Endothelial cell of umbilical vein (primary cell): ENCODE measurements around the gene MAPKBP1. TPM values are rescaled to one million over a fixed set of nuclear protein-coding genes. Genes with fewer than 3 reads are reported as not detected.

Experiments used
- BruUV-seq: library from RNA; stranded (reverse); fragments of 400-500 nt; replicated peaks from 2 replicates; lab custom pipeline; 2021; lab: Mats Ljungman, UMichigan
- CTCF ChIA-PET: fragments of 300-600, 350-600 bp; sonication (Branson Sonifier 250); formaldehyde crosslinking; loops from one replicate; lab custom pipeline; 2021; ENCODE audit warnings: antibody characterized with exemption, inconsistent platforms; lab: Charles Lee
- POLR2A ChIA-PET: fragments of 300-600, 350-600 bp; sonication (Branson Sonifier 250); formaldehyde crosslinking; loops from one replicate; lab custom pipeline; 2021; ENCODE audit warnings: antibody characterized with exemption, inconsistent platforms; lab: Charles Lee
- DNase-seq: peaks from one replicate; pipeline ENCODE4 v3.0.0-alpha.2; 2011; ENCODE audit warnings: low read depth, low spot score
- FAIRE-seq: peaks from 2 replicates; lab custom pipeline; 2011; peaks lifted over from hg19 to GRCh38; lab: Jason Lieb, UNC
- H2AFZ ChIP-seq: 2 replicates; pipeline ENCODE4 v1.6.0; 2012; ENCODE audit warnings: low read depth, low read length, control low read depth, inconsistent platforms
- H3K27ac ChIP-seq: 2 replicates; pipeline ENCODE4 v1.5.1; 2011; ENCODE audit warnings: low read depth, mild to moderate bottlenecking, control low read depth, low read length, moderate library complexity; ENCODE audit not compliant: insufficient read depth
- H3K27me3 ChIP-seq, 2 experiments: 2 replicates each; pipeline versions ENCODE4 v1.6.0 to v1.6.1; 2011; ENCODE audit warnings: low read length in 2 of 2, mixed read lengths in 1 of 2; ENCODE audit not compliant: control insufficient read depth in 2 of 2, insufficient read depth in 2 of 2
- H3K36me3 ChIP-seq, 2 experiments: 2 replicates in 1 of 2; 3 replicates in 1 of 2; pipeline ENCODE4 v1.5.1; 2011; ENCODE audit warnings: low read length in 2 of 2, mild to moderate bottlenecking in 1 of 2, moderate library complexity in 1 of 2; ENCODE audit not compliant: control insufficient read depth in 2 of 2, insufficient read depth in 2 of 2; ENCODE audit errors: extremely low read depth in 1 of 2
- H3K4me1 ChIP-seq: 3 replicates; pipeline ENCODE4 v1.5.1; 2011; ENCODE audit warnings: mild to moderate bottlenecking, low read length; ENCODE audit not compliant: control insufficient read depth, insufficient read depth; ENCODE audit errors: extremely low read depth
- H3K4me2 ChIP-seq: 2 replicates; pipeline ENCODE4 v1.6.1; 2011; ENCODE audit warnings: low read length, control low read depth, mixed read lengths; ENCODE audit not compliant: insufficient read depth
- H3K4me3 ChIP-seq, 3 experiments: fragments of 200-600 bp in 1 of 3; sonication (generic), shearing (Covaris generic) in 1 of 3; replicated peaks in 1 of 3; 2 replicates each; pipeline ENCODE4 v1.5.1; 2011 to 2016; ENCODE audit warnings: control low read depth in 3 of 3, low read length in 3 of 3, mild to moderate bottlenecking in 2 of 3, inconsistent platforms in 1 of 3, low read depth in 1 of 3, moderate library complexity in 1 of 3; ENCODE audit not compliant: insufficient read depth in 1 of 3
- H3K79me2 ChIP-seq: 2 replicates; pipeline ENCODE4 v1.6.0; 2012; ENCODE audit warnings: low read length, inconsistent platforms; ENCODE audit not compliant: control insufficient read depth, insufficient read depth
- H3K9ac ChIP-seq: replicated peaks from 2 replicates; pipeline ENCODE3; 2011; ENCODE audit warnings: low read length, control low read depth; ENCODE audit not compliant: insufficient read depth; ENCODE audit errors: extremely low read depth
- H3K9me1 ChIP-seq: replicated peaks from 3 replicates; pipeline ENCODE4 v1.6.0; 2011; ENCODE audit warnings: mild to moderate bottlenecking, low read length; ENCODE audit not compliant: control insufficient read depth, insufficient read depth; ENCODE audit errors: extremely low read depth
- H3K9me3 ChIP-seq: replicated peaks from 2 replicates; pipeline ENCODE4 v1.5.1; 2012; ENCODE audit warnings: low read length, inconsistent platforms; ENCODE audit not compliant: control insufficient read depth, insufficient read depth
- H4K20me1 ChIP-seq: replicated peaks from 2 replicates; pipeline ENCODE3; 2011; ENCODE audit warnings: mild to moderate bottlenecking, low read length; ENCODE audit not compliant: control insufficient read depth, insufficient read depth; ENCODE audit errors: extremely low read depth
- EZH2 ChIP-seq: IDR thresholded peaks from 2 replicates; pipeline ENCODE4 v1.6.1; 2012; ENCODE audit warnings: borderline replicate concordance, low read depth, mild to moderate bottlenecking, moderate library complexity, low read length, inconsistent platforms; ENCODE audit not compliant: severe bottlenecking
- FOS ChIP-seq: IDR thresholded peaks from 2 replicates; pipeline ENCODE4 v1.6.1; 2011; ENCODE audit warnings: mild to moderate bottlenecking, low read length, moderate library complexity, borderline replicate concordance; ENCODE audit not compliant: insufficient read depth
- GATA2 ChIP-seq: IDR thresholded peaks from 2 replicates; pipeline ENCODE4 v1.7.0; 2011; ENCODE audit warnings: low read depth, mild to moderate bottlenecking, moderate library complexity, mixed read lengths, low read length; ENCODE audit not compliant: insufficient read length, insufficient read depth
- JUN ChIP-seq: IDR thresholded peaks from 2 replicates; pipeline ENCODE4 v1.6.1; 2011; ENCODE audit warnings: borderline replicate concordance, low read depth; ENCODE audit not compliant: insufficient read length, insufficient read depth
- MYC ChIP-seq: IDR thresholded peaks from one replicate; pipeline ENCODE4 v1.6.1; 2011; ENCODE audit warnings: mild to moderate bottlenecking, low read depth, low read length
- POLR2A ChIP-seq: IDR thresholded peaks from 2 replicates; pipeline ENCODE4 v1.6.1; 2012; ENCODE audit warnings: low read depth, mild to moderate bottlenecking, control low read depth, low read length
- POLR2AphosphoS5 ChIP-seq: IDR thresholded peaks from 2 replicates; pipeline ENCODE4 v1.6.1; 2012; ENCODE audit warnings: low read depth, mild to moderate bottlenecking, control low read depth, low read length, moderate library complexity; ENCODE audit not compliant: insufficient read depth
- dilution Hi-C: fragments of 300-500 bp; cut with MboI; formaldehyde crosslinking; loops from one replicate; pipeline ENCODE4 v1.15.0; 2019; ENCODE audit warnings: low sequenced_read_pairs; ENCODE audit not compliant: extremely low pct_ligation_motif_present
- intact Hi-C: fragments of 100-400 bp; cut with micrococcal nuclease; formaldehyde crosslinking; loops from one replicate; pipeline ENCODE4 v1.10.0; 2022
- polyA plus RNA-seq, 4 experiments: library from polyadenylated mRNA; depleted of rRNA in 3 of 4; stranded (reverse) in 3 of 4; unstranded in 1 of 4; fragments of >200 nt; gene quantifications; 2 replicates each; pipeline versions ENCODE4 v1.2.1 to v1.2.3, GENCODE V29; 2011 to 2012; ENCODE audit warnings: missing spikeins in 1 of 4
- total RNA-seq: library from RNA; stranded (reverse); gene quantifications from 2 replicates; pipeline ENCODE4 v1.2.3, GENCODE V29; 2021
- TF ChIP-seq, protein P1 (sequence below), 2 donors: IDR thresholded peaks; 1 replicate in 1 of 2; 2 replicates in 1 of 2; pipeline ENCODE4 v1.5.1; 2011; ENCODE audit warnings: low read length in 2 of 2, mild to moderate bottlenecking in 2 of 2, moderate library complexity in 2 of 2, control low read depth in 1 of 2, inconsistent platforms in 1 of 2, low read depth in 1 of 2; ENCODE audit not compliant: insufficient read depth in 1 of 2; ENCODE audit errors: extremely low read depth in 1 of 2
- TF ChIP-seq, protein P2 (sequence below): IDR thresholded peaks from 2 replicates; pipeline ENCODE4 v1.6.1; 2011; ENCODE audit not compliant: insufficient read depth, insufficient read length

Gene MAPKBP1
- total and polyA plus RNA-seq, 2 donors (not counting 3 experiments of a cell fraction or from before 2014, with no cell fraction given), result 12.3 to 55.8 TPM

DNA sequence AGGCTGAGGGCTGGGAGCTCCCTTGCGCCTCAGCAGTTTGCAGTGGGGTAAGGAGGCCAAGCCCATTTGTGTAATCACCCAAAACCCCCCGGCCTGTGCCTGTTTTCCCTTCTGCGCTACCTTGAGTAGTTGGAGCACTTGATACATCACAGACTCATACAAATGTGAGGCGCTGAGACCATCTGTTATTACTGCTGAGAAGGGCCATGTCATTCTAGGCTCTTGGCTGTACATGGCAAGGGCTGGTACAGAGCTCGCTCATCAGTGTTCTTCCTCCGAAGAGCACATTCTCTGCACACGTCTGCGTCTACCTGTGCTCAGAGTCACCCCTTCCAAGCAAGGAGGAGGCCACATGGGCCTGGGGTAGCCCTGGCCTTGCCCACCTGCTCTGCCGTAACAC is 73.7 kb downstream of the MAPKBP1 start:
- Histone ChIP-seq H3K9ac (no peak overlapping the region), H3K36me3 (peaks cover 6 to 34% of the 10 kb centered on the region in 2 experiments), H3K9me1 (no peaks in the 10 kb centered on the region), H3K27me3 (no peaks in the 10 kb centered on the region), H3K9me3 (no peaks in the 10 kb centered on the region), H3K79me2 (no peaks in the 10 kb centered on the region), H3K4me1 (no peaks in the 10 kb centered on the region), H3K4me2 (no peak overlapping the region), H4K20me1 (no peaks in the 10 kb centered on the region), H2AFZ (no peak overlapping the region), H3K27ac (no peak overlapping the region), H3K4me3 (no peak overlapping the region)
- dilution Hi-C loops (no loop called here), intact Hi-C loops (no loop called here)
- DNase-seq, result no peak
- TSS peak; percentile 85 for BruUV-seq
- POLR2A ChIA-PET, result no interaction called here
- CTCF ChIA-PET, result no interaction called here
- no peak for FAIRE-seq
- TF ChIP-seq FOS, result no peak
- TF ChIP-seq, protein P1, sequence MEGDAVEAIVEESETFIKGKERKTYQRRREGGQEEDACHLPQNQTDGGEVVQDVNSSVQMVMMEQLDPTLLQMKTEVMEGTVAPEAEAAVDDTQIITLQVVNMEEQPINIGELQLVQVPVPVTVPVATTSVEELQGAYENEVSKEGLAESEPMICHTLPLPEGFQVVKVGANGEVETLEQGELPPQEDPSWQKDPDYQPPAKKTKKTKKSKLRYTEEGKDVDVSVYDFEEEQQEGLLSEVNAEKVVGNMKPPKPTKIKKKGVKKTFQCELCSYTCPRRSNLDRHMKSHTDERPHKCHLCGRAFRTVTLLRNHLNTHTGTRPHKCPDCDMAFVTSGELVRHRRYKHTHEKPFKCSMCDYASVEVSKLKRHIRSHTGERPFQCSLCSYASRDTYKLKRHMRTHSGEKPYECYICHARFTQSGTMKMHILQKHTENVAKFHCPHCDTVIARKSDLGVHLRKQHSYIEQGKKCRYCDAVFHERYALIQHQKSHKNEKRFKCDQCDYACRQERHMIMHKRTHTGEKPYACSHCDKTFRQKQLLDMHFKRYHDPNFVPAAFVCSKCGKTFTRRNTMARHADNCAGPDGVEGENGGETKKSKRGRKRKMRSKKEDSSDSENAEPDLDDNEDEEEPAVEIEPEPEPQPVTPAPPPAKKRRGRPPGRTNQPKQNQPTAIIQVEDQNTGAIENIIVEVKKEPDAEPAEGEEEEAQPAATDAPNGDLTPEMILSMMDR (IDR thresholded peaks at IDR 0.05; ENCODE audit: extremely low read depth in 1 of 2, insufficient read depth in 1 of 2, low read depth in 1 of 2, low read length in 2 of 2), result no peak
- TF ChIP-seq JUN, result no peak
- no peak for TF ChIP-seq POLR2A
- TF ChIP-seq, protein P2, sequence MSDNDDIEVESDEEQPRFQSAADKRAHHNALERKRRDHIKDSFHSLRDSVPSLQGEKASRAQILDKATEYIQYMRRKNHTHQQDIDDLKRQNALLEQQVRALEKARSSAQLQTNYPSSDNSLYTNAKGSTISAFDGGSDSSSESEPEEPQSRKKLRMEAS, result no peak
- no peak for TF ChIP-seq GATA2
- TF ChIP-seq POLR2AphosphoS5, result no peak
- no peak for TF ChIP-seq EZH2
- no peak for TF ChIP-seq MYC
